Hematopoietic multipotent progenitor cell treated with erythropoietin and hydrocortisone succinate and interleukin-3 and kit ligand, for 17 days (in vitro differentiated cells): ENCODE measurements around the gene SARNP.

ENCODE experiments used
- DNase-seq: peaks from one replicate; pipeline ENCODE4 v3.0.0-alpha.2; 2015; ENCODE audit warnings: low spot score

The SARNP gene

DNA sequence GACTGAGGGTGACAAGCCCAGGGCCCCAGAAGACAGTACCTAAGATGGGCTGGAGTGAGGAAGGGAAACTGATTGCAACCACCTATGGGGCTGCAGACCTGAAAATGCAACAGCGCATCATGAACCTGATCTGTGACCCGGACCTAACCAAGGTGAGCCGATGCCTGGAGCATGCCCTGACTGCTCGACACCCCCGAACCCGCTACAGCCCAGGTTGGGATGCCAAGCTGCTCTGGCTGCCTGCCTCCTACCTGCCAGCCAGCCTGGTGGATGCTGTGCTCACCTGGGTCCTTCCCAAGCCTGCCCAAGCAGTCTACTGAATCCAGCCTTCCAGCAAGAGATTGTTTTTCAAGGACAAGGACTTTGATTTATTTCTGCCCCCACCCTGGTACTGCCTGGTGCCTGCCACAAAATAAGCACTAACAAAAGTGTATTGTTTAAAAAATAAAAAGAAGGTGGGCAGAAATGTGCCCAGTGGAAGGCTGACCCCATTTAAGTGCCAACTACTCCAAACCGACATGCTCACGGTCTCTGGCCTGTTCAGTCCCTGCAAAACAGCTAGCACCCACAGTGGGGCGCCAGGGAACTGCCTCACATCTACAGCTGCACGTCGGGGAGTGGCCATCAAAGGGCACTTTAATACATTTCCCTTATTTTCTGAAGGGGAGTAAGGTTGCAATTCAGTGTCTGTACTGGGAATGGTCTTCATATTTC, 93.1 kb downstream of the SARNP start:
- peak; percentile 34 for DNase-seq

DNA sequence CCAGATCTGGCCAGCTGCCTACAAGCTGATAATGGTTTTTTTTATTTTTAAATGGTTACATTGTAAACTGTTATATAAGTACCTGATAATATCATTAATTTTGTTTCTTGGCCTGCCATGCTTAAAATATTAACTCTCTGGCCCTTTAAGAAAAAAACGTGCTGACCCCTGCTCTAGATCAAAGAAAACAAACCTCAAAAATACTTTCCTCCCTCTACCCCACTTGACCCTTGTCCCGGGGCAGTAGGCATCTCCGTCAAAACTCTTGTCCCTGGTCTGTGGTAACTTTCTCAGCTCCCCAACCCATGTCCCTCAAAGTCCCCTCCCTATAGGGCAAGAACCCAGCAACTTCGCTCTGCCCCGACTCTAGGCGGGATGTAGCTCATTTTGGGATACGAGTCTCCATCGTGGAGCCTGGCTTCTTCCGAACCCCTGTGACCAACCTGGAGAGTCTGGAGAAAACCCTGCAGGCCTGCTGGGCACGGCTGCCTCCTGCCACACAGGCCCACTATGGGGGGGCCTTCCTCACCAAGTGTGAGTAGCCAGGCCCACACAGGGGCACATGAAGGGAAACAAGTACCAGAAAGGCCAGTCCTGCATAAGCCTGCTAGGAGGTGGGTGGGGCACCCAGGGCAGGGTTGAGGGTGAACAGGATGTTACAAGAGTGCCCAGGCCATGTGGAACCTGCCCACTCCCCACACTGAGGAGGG, 93.9 kb downstream of the SARNP start:
- no peak for DNase-seq

DNA sequence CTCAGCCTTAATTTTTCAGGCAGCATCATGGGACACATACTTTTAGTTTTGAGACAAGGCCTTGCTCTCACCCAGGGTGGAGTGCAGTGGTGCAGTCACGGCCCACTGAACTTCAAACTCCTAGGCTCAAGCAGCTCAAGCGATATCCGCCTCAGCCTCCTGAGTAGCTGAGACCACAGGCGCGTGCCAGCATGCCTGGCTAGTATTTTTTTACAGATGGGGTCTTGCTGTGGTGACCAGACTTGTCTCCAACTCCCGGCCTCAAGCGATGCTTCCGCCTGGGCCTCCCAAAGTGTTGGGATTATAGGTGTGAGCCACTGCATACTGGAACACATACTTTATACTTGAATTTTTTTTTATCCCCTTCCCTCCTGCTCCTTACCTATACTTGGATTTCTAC, 94.6 kb downstream of the SARNP start:
- DNase-seq: no peak

DNA sequence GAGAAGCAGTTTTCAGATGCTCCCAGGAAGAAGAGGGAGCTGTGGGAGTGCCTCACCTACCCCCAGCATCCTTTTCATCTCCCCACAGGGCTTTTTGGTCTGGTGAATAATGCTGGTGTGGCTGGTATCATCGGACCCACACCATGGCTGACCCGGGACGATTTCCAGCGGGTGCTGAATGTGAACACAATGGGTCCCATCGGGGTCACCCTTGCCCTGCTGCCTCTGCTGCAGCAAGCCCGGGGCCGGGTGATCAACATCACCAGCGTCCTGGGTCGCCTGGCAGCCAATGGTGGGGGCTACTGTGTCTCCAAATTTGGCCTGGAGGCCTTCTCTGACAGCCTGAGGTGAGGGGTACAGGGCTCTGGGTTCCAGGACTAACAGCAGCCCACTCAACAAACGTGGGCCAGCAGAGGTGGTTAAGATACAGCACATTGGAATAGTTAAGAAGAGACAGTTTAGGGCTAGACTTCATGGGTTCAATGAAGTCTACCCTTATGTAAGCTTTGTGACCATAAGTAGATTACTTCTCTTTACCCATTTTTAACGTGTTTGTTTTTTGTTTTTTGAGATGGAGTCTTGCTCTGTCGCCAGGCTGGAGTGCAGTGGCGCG, 95.8 kb downstream of the SARNP start:
- DNase-seq: no peak

DNA sequence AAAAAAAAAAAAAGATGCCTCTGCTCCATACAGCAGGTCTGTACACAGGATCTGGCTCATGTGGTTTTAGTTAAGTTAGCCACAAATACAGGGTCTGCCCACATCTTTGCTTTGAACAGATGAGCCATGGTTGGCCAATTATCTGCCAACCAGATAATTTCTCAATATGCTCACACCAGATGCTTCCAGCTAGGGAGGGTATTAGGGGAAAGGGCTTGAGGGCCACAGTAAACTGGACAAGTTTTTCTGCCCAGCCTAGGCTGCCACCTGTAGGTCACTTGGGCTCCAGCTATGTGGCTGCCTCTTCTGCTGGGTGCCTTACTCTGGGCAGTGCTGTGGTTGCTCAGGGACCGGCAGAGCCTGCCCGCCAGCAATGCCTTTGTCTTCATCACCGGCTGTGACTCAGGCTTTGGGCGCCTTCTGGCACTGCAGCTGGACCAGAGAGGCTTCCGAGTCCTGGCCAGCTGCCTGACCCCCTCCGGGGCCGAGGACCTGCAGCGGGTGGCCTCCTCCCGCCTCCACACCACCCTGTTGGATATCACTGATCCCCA, 96.6 kb downstream of the SARNP start:
- DNase-seq: no peak

DNA sequence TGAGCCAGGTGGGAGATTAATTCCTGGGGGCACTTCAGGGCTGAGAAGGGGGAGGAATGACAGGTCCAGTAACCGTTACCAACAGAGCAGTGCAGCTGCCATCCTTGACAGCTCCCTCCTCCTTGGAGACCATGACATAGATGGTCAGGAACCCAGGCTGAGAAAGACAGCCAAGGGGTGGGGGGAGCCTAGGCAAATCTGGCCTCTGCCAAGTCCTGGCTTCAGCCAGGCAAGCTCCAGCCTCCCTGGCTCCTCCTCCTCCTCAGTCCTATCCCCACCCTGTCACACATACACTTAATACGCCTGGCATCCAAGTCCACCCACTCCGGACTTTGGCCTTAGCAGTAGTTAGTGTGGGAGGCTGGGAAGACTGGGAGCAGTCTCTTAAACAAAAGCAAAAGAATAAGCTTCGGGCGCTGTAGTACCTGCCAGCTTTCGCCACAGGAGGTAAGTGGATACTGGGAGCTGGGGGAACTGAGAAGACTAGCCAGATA, 97.4 kb downstream of the SARNP start, which contains the start of gene RDH5:
TSS of gene RDH5 (plus strand) at position 323 of the 494 bp plus-strand sequence. CDS start 792 bp downstream, outside the sequence.
- no peak for DNase-seq

DNA sequence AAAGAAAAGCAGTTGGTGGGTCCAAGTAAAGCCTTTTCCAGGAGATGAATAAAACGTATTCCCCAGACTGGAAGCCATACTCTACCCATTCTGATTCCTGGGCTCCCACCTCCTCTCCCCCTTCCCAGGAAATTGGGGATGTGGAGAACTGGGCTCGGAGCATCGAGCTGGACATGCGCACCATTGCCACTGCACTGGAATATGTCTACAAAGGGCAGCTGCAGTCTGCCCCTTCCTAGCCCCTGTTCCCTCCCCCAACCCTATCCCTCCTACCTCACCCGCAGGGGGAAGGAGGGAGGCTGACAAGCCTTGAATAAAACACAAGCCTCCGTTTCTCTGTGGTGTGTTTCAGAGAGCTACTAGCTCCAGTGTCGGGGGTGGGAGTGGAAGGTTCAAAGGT, 98.2 kb downstream of the SARNP start:
- DNase-seq: no peak

DNA sequence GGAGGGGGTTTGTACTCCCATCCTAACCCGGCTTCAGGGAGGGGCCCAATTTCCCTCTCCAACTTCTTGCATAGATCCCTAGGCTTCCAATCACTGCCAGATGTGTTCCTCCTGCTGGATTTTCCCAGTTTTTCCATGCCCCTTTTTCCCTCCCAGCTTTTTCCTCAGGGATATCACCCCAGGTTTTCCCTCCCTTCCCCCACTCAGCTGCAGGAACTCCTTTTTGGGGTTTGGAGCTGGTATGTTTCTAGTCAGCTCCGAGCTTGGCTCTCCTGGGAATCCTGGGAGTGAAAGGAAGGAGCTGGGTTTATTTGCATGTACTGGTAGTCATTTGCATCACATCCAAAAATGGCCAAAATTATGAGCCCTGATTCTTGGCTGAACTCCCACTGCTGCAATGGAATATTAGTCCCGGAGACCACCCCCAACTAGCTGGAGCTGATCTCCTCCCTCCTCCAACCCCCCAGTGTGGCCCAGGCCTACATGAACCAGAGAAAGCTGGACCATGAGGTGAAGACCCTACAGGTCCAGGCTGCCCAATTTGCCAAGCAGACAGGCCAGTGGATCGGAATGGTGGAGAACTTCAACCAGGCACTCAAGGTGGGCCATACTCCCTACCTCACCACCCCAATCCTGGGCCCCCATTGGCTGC, 98.8 kb downstream of the SARNP start:
- no peak for DNase-seq

DNA sequence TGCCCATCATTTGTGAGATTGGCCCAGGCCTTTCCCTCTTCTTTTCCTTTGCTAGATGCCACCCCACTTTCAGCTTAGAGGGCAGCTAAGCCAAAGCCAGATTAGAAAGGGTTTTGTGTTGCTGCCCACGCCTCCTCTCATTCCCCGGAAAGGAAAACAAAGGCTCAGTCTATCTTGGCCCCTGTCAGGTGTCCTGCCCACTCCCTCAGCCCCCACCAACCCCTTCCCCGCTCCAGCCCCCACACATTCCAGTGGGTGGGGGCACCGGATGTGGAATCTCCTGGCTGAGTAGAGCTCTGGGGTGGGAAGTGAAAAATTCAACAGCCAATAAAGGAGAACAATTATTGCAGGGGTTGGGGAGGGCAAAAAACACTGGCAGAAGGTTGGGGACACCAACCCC, 99.5 kb downstream of the SARNP start:
- DNase-seq: no peak

DNA sequence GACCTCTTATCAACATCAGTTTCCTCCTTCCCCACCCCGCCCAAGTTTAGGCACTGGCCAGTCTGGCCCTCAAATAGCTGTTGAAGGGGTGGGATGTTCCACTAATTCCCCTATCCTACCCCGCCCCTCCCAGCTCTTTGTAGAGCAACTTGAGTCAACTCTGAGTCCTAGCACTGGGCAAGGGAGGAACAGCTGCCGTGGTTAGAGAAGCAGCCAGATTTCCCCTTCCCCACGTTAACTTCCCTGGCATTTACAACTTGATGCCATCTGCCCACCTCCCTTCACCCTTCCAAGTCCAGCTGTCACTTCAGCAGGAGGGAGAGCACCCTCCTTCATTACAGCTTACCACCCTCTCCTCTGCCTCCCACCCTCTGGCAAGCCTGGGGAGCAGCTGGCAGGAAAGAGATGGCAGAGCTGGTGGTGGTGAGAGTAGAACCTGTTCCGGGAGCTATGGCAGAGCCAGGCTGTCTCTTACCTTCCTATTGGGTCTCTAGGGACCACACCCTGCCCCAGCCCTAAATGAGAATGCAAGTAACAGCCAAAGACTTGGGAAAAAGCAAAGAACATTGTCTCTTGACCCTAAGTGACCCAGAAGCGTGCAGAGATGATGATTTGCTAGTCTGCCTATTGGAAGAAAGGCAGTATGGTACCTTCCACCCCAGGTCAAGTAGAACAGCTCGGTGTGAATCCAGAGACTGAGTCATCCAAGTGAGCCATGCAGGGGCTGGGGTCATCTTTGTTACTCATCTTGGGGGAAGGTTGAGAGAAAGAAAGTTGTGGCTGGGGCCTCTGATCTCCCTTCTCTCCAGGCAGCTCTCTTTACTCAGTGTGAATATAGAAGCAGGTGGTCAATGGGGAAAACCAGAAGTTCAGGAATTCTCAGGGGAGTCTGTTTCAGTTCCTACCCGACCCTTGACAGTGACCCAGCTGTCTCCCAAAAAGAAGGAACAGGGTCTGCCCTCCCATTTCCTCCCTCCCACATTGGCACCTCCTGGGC, 100.2 kb downstream of the SARNP start:
- DNase-seq: no peak

DNA sequence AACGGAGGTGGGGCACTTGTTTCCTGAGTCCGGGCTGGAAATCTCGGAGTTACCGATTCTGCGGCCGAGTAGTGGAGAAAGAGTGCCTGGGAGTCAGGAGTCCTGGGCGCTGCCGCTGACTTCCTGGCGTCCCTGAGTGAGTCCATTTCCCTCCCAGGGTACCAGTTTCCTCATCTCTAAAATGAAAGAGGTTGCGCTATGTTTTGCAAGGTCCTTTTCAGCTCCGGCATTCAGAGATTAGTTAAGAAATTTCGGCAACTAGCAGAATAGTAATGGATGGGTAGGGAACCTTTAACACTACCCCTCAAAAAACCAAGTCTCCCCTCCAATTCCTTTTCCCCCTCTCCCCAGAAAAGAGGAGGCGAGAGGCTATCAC, 101.0 kb downstream of the SARNP start:
- DNase-seq: no peak

DNA sequence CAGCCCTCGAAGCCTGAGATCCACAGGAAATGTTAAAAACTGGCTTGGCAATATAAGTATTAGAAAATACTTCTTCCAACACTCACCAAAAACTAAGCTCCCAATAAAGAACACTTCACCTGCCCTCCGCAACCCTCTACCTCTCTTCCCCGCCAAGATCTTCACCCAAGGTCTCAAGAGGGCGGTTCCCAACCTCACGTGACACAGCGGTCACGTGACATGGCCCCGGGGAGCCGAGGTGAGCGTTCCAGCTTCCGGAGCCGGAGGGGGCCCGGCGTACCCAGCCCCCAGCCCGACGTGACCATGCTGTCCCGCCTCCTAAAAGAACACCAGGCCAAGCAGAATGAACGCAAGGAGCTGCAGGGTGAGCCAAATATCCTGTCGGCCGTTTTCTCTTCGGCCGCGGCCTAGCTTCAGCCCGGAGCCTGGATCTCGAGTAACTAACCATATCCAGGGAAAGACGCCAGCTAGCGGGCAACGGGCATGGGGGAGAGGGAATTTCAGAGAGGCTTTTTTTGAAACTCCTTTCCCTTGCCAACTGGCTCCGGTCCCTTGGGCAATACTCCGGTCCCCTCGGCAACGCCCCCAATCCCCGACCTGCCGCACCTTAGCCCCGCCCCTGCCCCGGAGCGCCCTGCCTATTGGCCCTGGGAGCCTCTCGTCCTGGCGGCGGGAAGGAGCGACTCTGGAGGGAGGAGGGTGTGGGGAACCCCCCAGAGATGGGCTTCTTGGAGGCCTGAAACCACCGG, 101.5 kb downstream of the SARNP start, which contains the start of gene BLOC1S1:
TSS of gene BLOC1S1 (plus strand) at position 214 of the 749 bp plus-strand sequence. CDS start at position 220, 6 bp downstream.
- peak; percentile 94 for DNase-seq

DNA sequence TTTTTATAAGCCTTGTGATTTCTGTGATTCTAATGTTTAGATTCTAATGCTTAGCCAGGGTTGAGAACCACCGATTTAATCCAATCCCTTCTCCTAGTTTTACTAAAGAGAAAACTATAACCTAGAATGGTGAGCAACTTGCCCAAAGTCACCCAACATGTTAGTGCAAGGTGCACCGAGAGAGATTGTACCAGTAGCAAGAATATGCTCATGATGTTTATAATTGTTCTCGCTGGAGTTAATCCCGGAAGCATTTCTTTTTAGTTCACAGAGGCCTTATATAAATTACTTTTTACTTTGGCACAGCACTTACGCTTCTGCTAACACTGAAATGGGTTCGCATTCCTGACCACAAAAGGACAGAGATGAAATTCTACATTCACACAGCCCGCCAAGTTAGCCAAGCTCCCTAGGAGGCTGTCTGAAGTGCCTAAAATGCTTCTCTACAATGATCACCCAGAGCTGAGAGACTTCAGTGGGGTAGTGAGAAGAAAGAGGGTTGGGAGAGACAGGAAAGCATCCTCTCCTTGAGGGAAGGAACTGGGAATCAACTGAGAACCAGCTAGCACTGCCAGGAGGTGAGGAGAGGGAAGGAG, 102.3 kb downstream of the SARNP start:
- DNase-seq: no peak

DNA sequence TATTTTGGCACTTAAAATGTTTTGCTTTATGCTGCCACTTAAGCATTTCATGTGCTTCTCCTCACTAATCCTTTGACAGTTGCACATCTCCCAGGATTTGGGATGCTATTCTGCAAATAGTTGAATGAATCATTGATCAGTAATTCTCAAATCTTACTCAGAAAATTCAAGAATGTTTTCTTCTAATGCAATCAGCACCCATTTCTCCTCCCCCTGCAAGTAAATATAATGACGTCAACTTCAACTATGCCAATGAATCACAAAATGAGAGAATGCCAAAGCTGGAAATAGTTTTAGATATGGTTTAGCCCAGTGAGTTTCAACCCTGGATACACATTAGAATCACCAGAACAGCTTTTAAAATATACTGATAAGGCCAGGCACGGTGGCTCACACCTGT, 103.8 kb downstream of the SARNP start:
- no peak for DNase-seq

DNA sequence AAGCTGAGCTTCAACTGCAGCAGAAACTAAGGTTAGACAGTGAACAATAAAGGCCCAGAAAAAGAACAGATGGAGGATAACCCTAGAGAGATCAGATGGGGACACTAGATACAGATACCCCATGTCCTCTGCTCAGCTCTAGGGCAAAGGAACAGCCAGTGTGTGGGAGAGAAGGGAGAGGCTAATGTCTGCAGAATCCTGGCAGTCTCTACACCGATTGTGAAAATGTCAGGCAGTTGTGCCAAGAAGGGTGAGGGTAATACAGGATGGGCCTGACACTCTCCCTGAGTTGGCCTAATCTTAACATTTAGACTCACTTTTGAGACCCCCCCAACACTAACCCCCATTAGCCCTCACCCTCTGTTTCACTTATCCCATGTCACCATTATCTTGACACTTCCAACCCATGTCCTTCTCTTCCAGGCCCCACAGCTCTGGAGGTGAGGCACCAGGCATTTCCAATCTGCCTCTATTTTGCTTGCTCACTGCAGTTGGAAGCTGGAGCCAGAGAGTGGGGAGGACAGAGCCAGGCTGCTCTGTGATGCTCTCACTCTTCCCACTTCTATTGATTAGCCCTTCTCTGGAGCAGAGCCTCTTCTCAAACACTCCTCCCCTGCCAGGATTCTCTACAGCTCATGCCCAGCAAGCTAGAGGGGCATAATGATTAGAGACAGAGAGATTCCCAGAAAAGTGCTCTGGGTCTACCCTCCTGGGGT, 104.7 kb downstream of the SARNP start:
- DNase-seq: no peak

DNA sequence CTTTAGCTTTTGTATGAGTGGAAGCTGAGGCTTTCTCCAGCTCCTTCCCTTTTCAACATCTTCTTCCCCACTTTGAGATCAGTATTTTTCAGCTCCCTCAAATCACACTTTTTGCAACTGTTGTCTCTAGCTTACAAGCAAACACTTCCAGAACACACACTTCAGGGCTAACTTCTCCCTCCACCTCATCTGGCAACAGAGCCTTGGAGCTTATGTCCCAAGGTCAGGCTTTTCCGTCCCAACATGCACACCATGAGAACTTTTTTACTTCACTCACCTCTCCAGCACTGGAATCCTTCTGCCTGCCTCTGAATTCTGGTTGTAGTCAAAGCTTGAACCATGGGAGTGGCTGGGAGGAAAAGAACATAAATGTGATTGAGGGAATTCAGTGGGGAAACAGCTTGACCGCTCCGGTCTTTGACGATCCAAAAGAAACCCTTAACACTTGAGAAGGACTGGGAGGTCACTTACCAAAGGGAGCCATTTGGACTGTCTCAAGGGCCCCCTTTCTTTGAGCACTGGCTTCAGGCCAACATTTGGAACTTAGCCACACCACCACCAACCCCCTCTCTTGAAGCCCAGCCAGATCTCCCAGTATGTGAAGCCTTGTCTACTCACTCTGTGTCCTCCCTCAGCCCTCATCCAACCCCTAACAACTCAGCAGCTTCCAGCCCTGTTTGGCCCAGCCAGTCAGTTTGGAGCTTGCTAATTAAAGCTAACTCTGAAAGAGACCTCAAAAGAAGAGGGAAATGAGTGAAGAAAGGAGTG, 105.6 kb downstream of the SARNP start:
- DNase-seq: no peak

DNA sequence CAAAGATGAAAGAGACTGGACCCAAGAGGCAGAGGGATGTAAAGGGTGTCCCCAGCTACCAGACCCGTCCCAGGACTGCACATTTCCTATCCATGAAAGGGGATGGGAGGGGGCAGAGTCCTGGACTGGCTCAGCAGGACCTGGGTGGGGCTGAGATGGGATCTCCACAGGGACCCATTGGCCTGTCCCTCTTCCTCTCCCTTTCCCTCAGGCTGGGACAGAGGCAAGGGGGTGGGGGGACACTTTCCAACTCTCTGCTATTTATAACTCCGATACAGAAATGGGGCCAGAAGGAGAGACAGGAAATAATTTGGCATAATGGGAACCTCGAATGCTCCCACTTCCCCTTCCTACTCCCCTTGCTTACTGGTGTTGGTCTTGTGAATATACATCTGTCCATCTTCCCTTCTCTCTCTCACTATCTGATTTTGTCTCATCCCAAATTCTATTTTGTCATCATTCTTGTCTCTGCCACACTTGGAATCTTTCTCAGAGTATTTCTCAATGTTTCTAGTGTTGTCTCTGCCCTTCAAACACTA, 108.8 kb downstream of the SARNP start:
- DNase-seq: no peak
